GM21423 (cell line): Measurements from ENCODE around the gene ERC2.

Experiments
- ATAC-seq: cut with Tn5 transposase; IDR thresholded peaks from one replicate; pipeline ENCODE4 v1.9.1; 2021; ENCODE audit warnings: mild to moderate bottlenecking, moderate library complexity; ENCODE audit not compliant: unreplicated experiment

ERC2 gene

GRCh38 chr3:55574671-55575070 lies 893.6 kb downstream of the ERC2 start:
- ATAC-seq = no peak

GRCh38 chr3:55572816-55573215 lies 895.5 kb downstream of the ERC2 start:
- no peak for ATAC-seq

- no peak for ATAC-seq
Observed at GRCh38 chr3:55571913-55572312, 896.4 kb downstream of the ERC2 start.

- no peak for ATAC-seq
Observed at GRCh38 chr3:55571216-55571813, 897.0 kb downstream of the ERC2 start.

- no peak for ATAC-seq
Observed at GRCh38 chr3:55570271-55570711, 898.0 kb downstream of the ERC2 start.

- ATAC-seq = no peak
Observed at GRCh38 chr3:55569033-55569599, 899.2 kb downstream of the ERC2 start.

- ATAC-seq = no peak
Observed at GRCh38 chr3:55567615-55568014, 900.7 kb downstream of the ERC2 start.

GRCh38 chr3:55567121-55567520 lies 901.1 kb downstream of the ERC2 start:
- ATAC-seq = no peak

- no peak for ATAC-seq
Observed at GRCh38 chr3:55565521-55565920, 902.7 kb downstream of the ERC2 start.

GRCh38 chr3:55564726-55565125 lies 903.5 kb downstream of the ERC2 start:
- ATAC-seq = no peak

GRCh38 chr3:55562700-55563099 lies 905.6 kb downstream of the ERC2 start:
- no peak for ATAC-seq

- ATAC-seq = no peak
Observed at GRCh38 chr3:55559500-55560423, 908.5 kb downstream of the ERC2 start.

GRCh38 chr3:55558316-55558715 lies 910.0 kb downstream of the ERC2 start:
- no peak for ATAC-seq

GRCh38 chr3:55557549-55557948 lies 910.7 kb downstream of the ERC2 start:
- ATAC-seq = no peak

GRCh38 chr3:55556619-55557537 lies 911.4 kb downstream of the ERC2 start:
- no peak for ATAC-seq

- no peak for ATAC-seq
Observed at GRCh38 chr3:55555873-55556618, 912.2 kb downstream of the ERC2 start.

GRCh38 chr3:55554634-55555425 lies 913.4 kb downstream of the ERC2 start:
- no peak for ATAC-seq

GRCh38 chr3:55551644-55552043 lies 916.6 kb downstream of the ERC2 start:
- ATAC-seq = no peak

GRCh38 chr3:55549177-55549576 lies 919.1 kb downstream of the ERC2 start:
- no peak for ATAC-seq
